Ramos (cell line): Measurements from ENCODE around the gene SLC8A1.

Experiments used
- in situ Hi-C: fragments of 300-500 bp; cut with MboI; formaldehyde crosslinking; loops from one replicate; pipeline ENCODE4 v1.14.3; 2022; ENCODE audit warnings: low sequenced_read_pairs; ENCODE audit not compliant: unreplicated experiment

SLC8A1 gene

DNA sequence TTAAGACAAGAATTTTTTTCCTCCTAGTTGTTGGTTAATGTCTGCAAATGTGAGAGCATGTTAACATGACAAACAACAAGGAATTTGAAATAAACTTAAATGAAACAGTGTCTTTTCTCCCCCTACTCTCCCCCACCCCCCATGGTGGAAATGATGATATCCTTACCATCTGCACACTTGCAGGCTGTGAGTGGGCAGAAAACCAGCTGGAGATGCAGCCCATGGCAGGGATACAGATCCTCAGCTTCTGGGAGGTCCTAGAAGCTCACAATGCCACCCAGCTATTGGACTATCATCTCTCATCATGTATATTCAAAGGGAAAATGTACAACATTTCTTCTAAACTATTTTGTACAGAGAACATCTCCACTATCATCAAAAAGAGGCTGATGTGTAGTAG, 196.8 kb downstream of the SLC8A1 start:
- in situ Hi-C loops: no loop called here

DNA sequence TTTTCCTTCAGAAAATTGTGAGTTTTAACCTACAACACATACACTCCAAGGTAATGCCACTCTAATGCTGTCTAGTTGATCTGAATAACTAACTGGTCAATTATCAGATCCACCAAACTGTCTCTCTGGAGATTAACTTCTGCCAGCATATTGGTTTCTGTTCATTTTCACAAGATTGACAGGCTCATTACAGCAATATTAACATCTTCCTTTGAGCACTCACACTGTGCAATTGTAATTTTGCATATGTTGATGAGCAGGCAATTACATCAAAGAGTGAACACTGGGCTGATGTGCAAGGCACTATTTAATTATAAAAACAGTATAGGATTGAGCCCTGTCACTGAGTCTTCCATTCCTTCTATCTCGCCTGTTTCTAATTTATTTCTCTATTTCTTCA, 197.3 kb downstream of the SLC8A1 start:
- in situ Hi-C loops: no loop called here

DNA sequence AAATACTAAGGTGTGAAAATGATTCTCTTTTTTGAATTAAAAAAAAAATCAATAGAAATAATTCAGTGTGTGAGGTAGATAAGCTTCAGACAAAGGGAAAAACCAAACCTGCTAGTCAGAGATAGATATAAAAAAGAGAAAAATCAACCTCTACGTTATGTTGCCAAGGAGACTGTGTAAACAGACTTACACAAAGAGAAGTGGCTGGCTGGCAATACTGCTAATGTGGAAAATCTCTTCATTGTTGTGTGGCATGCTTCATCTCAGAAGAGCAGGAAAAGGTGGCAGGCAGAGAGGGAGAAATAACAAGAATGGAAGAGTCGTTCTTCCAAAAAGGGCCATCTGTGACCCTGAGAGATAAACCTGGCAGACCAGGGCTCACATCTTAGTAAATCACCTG, 200.8 kb downstream of the SLC8A1 start:
- in situ Hi-C loops: no loop called here

DNA sequence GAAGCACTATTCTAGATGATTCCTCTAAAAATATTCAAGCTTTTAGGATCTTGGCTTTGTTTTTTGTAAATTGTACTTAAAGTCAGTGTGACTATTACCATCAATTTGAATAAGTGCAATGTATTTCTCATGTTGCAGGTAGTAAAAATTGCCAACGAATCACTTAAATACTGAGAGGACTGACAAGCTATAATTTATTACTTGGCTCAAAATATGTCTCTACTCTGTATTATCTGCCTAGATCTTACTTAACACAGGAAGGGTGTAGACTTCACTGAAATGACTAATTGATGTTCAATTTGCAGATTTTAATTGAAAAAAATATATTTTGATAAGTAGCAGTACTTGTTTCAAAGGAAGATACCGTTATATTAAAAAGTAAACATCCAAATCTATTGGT, 202.3 kb downstream of the SLC8A1 start:
- in situ Hi-C loops: no loop called here

DNA sequence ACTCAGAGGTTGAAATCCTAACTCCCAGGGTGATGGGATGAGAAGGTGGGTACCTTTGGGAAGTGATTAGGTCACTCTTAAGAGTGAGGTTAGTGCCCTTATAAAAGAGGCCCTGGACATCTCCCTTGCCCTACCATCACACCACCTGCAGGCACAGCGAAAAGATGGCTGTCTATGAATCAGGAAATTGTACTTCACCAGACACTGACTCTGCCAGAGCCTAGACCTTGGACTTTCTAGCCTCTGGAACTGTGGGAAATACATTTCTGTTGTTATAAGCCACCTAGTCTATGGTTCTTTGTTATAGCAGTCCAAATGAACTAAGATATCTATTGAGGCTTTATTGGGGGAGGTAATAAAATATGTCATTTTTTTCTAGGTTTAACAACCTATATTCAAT, 203.6 kb downstream of the SLC8A1 start:
- in situ Hi-C loops: no loop called here

DNA sequence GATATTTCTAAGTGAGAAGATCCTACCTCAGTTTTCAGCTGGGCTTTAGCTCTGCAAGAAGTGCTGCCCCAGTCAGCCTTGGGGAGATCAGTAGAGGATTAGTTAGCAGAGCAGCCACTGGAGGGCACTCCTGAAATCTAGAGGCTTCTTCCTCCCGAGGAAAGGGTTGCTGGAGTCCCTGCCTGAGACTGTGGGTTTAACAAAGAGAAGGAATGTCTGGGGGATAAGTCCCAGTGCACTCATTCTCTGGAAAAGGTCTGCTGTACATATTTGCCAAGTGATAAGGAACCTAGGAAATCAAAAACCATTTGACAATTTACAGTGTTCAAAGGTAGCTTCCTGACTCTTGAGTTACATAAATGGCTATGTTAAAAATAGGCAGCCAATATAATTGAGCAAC, 207.2 kb downstream of the SLC8A1 start:
- in situ Hi-C loops: no loop called here

DNA sequence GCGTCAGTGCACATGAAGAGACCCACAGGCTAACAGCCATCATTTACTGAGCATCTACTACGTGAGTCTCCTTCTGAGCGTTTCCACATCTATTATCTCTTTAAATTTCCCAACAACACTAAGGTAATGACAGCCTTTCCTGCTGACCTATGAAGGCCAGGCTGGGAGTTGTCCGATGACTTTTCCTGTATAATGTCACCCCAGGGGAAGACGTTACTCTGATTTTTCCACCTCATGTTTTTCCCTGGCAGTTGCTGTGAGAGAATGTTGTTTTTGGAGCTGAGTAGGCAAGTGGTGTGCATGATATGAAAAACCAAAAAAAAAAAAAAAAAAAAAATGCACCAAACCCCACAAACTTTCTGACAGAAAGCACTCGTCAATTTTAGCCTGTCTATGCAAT, 207.6 kb downstream of the SLC8A1 start:
- in situ Hi-C loops: no loop called here

DNA sequence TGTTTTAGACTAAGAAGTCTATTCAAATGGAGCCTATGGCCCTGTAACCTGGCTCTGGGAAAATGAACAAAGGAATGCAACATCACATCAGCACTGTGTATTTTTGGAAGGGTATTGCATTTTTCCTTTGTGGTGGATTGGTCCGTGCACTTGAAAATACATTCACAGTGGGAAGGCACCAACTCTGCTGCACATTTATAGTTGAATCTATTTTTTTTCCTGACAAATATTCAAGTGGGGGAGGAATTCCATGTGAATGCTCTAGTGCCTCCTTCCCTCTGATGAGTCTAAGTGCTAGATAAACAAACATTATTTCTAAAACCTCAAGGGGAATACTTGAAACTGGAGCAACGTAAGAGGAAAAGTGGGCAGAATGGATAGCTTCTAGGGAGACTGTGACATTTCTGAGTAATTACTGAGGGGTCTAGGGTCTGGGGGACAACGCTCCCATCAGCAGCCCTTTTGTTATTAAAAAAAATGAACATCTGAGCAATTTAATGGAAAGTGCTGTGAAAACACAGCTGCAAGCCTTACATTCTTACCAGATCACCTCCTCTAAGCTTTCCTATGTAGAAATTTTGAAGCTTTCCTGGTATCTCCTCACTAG, 208.2 kb downstream of the SLC8A1 start:
- in situ Hi-C loops: no loop called here

DNA sequence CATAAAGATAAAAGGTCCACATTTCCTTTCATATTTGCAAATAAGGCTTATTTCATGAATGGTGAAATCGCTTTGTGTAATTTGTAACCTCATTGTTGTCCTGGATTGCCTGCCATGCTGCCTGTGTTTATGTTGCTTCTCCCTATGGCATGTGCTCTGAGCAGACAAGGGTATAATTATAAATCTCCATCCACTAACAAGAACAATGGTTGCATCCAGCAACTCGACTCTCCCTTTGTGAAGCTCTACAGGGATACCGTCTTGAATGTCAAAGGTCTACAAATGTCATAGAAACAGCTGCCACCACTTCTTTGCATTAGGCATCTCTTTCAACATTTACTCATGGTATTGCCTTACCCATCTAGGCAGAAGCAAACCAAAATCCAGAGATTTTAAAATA, 209.6 kb downstream of the SLC8A1 start:
- in situ Hi-C loops: no loop called here

DNA sequence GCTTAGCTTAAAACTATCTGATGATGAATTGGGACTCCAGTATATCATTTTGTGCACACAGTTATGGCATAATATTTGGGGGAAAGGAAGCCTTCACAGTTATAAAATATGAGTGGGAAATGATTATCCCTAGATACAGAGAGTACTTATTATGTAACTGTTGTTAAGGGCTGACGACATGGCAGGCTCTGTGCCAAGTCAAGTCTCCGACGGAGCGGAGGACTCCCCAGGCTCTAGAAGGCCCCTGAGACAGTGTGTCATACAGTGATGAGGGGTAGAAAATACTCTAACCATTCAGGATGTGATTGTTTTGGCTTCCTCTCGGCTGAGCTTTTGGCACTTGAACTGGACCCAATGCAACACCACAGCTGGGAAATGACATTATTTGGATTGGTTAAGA, 211.8 kb downstream of the SLC8A1 start:
- in situ Hi-C loops: no loop called here

DNA sequence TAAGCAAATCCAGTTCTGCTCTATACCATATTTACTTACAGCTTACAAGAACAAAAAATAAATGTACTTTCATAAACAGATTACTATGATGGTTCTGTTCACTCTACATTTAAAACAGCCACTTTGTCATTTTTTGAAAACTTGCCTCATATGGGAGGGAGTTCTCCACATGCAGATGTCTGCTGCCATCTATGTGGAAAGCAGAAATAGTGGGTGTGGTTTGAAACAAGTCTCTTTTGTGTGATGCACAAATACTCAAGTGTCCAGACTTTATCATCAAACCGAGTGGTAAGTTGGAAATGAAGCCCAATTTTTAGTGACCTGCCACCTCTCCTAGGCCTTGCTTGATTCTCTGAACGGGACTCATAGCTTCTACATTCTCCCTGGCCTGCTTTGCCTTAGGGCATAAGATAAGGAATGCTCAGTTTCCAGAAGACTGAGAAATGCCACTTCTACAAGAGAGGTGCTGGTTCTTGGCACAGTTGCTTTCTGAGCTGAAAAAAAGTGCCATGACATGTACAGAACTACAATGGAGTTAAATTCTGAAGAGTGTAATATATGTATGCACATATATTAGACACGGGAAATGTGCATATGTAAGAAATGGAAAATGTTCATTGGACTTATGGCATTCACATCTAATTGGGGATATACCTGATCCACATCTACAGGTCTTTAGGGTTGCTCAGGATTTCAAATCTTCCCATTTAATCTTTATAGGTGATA, 221.0 kb downstream of the SLC8A1 start:
- in situ Hi-C loops: no loop called here

DNA sequence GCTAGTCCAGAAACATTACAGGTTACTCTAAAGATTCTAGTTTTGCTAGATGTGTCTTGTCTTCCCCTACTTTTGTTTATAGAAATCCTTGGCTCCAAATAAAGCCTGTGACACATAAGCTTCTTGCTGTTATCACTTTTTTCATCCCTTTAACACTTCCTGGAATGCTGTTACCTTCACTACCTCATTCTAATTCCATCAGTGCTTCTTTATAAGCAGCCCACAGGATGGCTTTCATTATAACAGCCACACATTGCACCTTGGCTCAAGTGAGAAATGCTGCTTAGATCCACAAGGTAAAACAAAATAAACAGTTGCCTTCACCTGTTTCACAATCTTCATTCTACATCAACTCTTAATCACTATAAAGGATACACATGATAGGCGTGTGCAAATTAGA, 221.7 kb downstream of the SLC8A1 start:
- in situ Hi-C loops: no loop called here

DNA sequence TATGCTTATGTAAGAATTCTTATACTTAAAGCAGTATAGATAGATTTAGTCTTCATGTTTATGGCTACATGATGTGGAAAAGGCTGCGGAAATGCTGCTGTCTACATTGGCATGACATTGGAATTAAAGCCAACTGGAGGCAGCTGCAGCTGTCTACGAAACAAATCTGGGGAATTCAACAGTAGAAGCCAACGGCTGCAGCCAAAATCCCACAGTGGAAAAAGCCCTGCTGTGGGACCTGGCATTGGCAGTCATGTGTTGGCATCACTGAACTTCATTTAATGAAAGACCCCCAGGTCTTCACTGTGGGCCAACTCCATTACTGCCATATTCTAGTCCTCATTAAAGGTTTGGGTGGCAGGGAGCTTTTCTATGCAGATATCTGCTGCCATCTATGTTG, 223.6 kb downstream of the SLC8A1 start:
- in situ Hi-C loops: no loop called here

DNA sequence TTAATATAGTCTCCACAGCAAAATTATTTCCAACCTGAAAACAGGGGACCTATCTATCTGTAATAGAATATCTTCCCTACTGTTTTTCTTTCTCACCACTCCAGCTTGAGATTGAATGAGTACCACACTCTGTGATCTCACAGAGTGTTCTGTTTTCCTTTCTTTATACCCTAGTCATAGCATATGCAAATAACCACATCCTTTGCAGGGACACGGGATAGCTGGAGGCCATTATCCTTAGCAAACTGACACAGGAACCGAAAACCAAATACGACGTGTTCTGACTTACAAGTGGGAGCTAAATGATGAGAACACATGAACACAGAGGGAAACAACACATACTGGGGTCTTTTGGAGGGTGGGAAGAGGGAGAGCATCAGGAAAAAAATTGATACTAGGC, 224.7 kb downstream of the SLC8A1 start:
- in situ Hi-C loops: no loop called here

DNA sequence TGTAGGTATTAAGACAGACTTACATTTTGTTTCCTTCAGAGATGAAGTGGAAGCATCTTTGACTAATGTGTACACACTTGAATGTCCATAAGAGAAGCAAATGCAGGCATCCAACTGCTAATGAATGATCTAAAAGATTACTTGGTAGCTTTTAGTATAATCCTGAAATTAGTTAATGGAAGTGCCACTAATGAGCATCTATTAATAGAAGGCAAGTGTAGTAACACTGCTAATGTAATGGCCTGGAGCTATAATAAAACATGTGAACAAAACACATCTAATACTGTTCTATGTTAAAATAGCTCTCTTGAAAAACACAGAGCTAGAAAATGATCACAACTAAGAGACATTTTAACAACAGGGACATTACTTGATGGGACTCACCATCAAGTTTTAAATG, 225.3 kb downstream of the SLC8A1 start:
- in situ Hi-C loops: no loop called here

DNA sequence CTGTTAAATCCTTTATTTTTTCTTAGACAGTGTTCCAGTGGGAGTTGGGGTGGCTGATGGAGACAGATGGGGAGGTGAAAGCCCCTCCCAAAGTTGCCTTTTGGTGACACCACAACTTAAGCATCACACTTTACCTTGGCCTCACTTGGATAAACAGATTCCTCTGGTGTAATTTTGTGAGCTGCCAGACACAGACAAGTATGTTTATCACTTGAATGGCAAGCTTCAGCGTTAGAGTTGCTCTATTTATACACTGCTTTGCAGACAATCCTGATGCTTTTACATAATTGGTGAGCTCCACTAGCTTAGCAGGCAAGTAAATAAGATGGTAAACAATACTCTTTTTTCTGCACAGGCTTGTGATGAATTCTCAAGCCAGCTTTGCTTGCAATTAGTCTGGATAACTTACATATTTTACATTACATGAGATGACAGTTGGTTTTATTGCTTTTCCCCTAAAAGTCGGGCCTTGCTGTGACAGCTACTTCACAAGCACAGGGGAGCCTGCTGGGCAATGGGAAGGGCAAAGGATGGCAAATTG, 226.2 kb downstream of the SLC8A1 start:
- in situ Hi-C loops: no loop called here

DNA sequence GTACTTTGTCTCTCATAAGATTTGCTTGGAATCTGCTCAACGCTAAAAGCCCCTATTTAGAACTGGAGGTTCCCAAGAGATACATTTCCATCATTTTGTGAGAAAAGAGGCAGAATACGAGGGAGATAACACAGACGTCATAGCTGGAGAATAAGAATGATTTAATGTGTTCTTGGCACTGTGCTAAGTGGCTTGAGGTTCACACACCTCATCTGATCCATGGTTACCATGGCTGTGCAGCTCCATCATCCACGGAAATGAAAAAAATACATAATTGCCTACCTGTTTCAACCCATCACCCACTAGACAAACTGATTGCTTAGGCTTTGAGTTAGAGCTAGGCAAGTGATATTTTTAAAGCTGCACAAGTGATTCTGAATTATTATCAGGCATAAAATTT, 227.6 kb downstream of the SLC8A1 start:
- in situ Hi-C loops: no loop called here

DNA sequence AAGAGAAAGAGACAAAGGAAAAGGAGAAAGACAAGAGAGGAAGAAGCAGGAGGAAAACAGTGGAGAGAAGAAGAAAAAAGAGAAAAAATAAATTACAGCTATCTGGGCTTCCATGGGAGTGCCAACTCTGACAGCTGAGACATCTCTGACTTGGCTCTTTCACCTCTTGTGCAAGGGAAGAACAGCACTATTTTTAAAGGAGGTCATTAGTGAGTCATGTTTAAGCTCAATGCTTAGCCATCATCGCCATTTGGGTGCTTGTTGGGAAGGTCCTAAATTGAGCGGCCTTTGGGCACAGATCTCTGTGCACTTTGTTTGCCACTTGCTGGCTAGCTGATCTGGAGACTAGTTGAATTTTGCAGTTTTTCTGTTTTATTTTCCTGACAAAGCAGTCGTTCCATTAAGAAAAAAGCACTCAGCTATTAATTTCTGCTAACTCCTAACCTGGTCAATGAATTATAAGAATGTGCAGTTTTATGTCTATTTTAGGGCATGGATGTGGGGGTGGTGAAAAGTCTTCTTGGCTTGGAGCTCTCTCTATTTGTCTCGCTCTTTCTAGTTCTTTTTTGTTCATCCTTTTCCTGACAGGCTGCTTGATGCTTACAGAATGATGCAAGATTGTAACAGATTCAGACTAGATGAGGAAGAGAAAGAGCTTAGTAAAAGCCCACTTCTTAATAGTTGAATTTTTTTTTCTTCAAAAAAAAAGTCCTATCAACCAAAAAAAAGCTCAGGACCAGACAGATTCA, 231.5 kb downstream of the SLC8A1 start:
- in situ Hi-C loops: no loop called here

DNA sequence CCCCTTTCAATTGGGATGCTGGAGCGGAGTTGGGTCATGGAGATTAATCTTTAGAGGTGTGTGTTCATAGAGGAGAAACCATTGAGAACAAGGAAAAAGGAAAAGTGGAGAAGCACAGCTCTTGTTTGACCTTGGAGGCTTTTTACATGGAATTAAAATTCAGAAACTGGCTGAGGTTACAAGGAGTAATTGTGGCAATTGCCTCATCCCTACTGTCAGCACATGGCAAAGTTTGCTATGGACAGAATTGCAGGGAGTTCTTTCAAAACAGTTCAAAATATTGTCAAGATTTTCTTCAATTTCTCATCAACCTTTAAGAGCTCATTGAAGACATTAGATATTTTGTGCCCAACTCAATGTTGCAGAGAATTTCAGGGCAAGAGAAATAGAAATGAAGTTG, 232.7 kb downstream of the SLC8A1 start:
- in situ Hi-C loops: no loop called here

DNA sequence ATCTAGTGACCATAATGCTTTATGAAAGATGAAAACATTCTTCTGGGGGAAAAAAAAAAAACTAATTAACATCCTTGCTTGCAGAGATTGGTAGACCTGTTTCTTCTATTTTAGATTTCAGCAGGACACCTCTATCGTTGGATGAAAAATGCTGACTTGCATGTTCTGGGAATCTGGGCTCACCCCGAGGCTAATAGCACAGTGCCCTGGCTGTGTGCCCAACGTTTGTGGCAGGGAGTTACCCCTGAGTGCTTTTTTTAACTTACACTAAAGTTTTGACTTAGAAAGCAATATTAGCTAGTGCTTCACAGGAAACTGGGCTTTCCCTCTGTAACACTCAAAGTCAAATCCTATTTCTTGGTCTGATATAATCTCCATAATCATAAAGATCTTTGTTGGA, 233.2 kb downstream of the SLC8A1 start:
- in situ Hi-C loops: no loop called here

DNA sequence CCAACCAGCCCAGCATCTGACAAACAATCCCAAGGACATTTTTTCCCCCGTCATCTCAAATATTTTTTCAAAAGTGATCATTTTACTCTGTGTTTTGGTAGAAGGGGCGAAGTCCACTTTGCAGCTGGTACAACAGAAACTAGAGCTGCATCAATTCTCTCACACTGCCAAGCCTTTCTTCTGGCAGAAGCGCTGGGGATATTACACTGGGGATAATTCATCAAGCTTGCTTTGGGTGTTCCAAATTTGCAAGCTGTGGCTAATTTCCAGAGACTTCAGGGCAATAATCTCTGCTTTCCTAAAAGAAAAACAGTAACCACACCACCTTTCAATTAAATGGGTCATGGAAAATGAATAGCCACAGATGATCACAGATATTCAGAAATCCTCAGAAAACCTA, 238.3 kb downstream of the SLC8A1 start:
- in situ Hi-C loops: no loop called here
